ENCODE data around the gene RASD1.

DNA sequence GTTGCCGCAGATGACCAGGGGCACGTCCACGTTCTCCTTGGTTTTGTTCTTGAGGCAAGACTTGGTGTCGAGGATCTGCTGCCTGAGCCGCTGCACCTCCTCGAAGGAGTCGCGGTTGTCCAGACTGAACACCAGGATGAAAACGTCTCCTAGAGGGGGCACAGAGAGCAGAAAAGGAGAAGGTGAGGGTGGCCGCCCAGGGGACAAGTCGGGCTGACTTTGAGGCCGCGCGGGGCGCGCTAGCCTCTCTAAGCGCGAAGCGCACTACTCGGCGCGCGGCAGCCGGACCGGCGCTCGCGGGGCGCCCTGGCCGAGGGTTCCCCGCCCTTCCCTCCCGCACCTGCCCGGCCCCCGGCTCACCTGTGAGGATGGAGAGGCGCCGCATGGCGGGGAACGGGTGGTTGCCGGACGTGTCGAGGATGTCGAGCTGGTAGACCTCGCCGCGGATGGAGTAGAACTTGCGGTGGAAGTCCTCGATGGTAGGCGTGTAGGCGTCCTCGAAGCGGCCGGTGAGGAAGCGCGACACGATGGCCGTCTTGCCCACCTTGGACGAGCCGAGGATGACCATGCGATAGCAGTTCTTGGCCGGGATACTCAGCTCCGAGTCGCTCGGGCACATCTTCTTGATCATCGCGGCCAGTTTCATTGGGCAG, 533 bp downstream of the RASD1 start:
- TF ChIP-seq, protein P1, sequence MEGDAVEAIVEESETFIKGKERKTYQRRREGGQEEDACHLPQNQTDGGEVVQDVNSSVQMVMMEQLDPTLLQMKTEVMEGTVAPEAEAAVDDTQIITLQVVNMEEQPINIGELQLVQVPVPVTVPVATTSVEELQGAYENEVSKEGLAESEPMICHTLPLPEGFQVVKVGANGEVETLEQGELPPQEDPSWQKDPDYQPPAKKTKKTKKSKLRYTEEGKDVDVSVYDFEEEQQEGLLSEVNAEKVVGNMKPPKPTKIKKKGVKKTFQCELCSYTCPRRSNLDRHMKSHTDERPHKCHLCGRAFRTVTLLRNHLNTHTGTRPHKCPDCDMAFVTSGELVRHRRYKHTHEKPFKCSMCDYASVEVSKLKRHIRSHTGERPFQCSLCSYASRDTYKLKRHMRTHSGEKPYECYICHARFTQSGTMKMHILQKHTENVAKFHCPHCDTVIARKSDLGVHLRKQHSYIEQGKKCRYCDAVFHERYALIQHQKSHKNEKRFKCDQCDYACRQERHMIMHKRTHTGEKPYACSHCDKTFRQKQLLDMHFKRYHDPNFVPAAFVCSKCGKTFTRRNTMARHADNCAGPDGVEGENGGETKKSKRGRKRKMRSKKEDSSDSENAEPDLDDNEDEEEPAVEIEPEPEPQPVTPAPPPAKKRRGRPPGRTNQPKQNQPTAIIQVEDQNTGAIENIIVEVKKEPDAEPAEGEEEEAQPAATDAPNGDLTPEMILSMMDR (IDR thresholded peaks at IDR 0.05), result no peak
- TF ChIP-seq POLR2A (IDR thresholded peaks at IDR 0.05), result no peak

Data from transverse colon (tissue), 3 donors.